Stimulated activated naive CD8-positive, alpha-beta T cell treated with anti-CD3 and anti-CD28 coated beads, Interleukin-15, Interleukin-2, amounts not matched to agents 100 U/mL and 50 U/mL, for 24 hours (primary cell): ENCODE measurements around the gene PXYLP1.
"Not testable (repeated sequence)": the region's sequence is repeated elsewhere in the genome, so short reads cannot be mapped to it uniquely, and the experiment has no call there.

Experiments used
- ATAC-seq: fragments of 150-1000 bp; cut with Tn5 transposase; one replicate; pipeline ENCODE4 v1.10.0; 2021
- DNase-seq: peaks from one replicate; pipeline ENCODE4 v3.0.0; 2021

PXYLP1 gene, protein sequence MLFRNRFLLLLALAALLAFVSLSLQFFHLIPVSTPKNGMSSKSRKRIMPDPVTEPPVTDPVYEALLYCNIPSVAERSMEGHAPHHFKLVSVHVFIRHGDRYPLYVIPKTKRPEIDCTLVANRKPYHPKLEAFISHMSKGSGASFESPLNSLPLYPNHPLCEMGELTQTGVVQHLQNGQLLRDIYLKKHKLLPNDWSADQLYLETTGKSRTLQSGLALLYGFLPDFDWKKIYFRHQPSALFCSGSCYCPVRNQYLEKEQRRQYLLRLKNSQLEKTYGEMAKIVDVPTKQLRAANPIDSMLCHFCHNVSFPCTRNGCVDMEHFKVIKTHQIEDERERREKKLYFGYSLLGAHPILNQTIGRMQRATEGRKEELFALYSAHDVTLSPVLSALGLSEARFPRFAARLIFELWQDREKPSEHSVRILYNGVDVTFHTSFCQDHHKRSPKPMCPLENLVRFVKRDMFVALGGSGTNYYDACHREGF

GRCh38 chr3:141231101-141231951, at the start of gene PXYLP1:
Gene PXYLP1 (plus strand): TSS chr3:141231825. CDS start chr3:141260176, 28,351 bp downstream.
- peak; percentile 95 for ATAC-seq
- peak; percentile 94 for DNase-seq

- DNase-seq (no peak), ATAC-seq (no peak)
Observed at GRCh38 chr3:141183606-141184005, 48.0 kb upstream of the PXYLP1 start.

- ATAC-seq, result no peak
- no peak for DNase-seq
Observed at GRCh38 chr3:141184430-141184829, 47.2 kb upstream of the PXYLP1 start.

DNA sequence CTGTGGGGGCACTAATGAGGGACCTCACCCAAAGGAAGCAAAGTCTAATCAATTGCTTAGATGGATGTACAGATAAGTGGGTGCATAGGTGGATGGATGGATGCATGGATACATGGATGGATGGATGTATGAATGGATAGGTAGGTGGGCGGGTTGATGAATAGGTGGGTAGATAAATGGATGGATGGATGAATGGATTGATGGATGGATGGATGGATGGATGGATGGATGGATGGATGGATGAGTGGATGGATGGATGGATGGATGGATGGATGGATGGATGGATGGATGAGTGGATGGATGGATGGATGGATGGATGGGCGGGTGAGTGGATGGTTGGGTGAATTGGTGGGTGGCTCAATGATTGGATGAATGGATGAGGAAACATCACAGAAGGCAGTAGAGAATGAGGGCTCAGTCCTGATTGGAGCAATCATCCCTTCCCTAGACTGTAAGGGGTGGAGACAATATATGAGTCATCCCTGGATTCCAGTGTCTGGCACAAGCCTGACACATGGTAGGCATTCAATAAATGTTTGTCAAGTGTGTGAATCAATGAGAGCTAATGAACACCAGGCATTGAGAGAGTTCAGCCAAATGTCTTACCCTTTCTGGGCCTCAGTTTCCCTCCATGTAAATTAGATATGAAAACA, 40.4 kb upstream of the PXYLP1 start:
- ATAC-seq (no peak), DNase-seq (no peak)

DNA sequence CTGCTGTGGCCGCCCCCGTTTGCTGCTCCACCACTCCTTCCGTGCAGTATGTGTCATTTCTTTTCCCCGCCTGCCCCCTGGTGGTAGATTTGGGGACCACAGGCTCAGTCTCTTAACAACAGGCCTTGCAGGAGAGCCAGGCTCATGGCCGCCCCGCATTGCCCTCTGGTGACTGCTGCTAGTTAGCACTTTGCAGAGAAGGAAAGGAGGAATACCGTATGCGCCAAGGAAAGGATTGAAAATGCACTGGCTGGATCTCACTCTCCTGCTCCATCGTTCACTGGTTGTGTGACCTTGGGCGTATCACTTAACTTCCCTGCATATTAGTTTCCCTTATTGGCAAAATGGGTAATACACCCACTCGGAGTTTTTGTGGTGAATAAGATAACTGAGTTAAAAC, 39.3 kb upstream of the PXYLP1 start:
- ATAC-seq (peak; percentile 100), DNase-seq (peak; percentile 98)

DNA sequence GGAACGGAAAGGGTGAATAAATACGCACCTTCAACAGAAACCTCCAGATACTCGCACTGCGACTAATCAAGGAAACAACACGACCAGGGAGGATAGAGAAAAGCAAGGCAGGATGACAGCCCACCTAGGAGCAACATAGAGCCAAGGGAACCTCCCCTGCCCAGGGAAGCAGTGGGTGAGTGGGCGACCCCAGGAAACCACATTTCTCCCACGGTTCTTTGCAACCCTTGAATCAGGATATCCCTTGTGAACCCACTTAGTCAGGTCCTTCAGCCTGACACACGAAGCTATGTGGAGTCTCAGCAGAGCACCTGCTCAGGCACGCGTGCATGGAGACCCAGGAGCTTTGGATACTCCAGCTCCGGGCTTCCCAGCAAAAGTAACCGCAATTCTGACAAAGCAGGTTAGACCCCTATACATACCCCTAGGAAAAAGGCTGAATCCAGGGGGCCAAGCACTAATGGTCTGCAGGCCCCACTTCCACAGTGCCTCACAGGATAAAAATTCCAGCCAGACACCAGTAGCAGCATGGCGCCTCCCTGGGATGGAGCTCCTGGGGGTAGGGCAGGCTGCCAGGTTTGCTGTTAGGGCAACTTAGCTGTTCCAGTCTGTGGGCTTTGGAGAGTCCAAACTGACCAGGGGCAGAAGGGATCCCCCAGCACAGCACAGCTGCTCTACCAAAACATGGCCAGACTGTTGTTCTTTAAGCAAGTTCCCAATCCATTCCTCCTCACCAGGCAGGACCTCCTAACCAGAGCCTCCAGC, 38.4 kb upstream of the PXYLP1 start:
- DNase-seq (no peak), ATAC-seq (no peak)

DNA sequence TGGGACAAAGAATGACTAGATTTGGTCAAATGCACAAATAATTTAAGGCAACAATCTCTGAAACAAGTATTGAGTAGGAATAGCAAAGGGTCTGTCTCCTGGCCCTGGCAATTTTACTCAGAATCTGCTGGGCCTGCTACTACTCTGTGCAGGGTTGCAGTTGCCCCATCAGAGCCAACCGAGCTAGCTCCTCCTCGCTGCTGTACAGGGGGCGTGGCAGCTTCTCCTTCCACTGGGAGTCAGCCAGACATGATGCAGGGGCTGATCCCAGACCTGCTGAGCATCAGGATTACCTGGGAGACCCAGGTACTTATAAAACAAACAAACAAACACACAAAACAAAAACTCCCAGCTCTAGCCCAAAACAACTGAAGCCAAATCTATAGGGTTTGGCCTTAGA, 30.5 kb upstream of the PXYLP1 start:
- no peak for ATAC-seq

GRCh38 chr3:141202682-141203081, 28.9 kb upstream of the PXYLP1 start:
- DNase-seq (no peak), ATAC-seq (no peak)

More for the DNA sequence above, 30.5 kb upstream of the PXYLP1 start:
- DNase-seq, result no peak

GRCh38 chr3:141203866-141204265, 27.8 kb upstream of the PXYLP1 start:
- DNase-seq (no peak), ATAC-seq (no peak)

GRCh38 chr3:141204343-141204742, 27.3 kb upstream of the PXYLP1 start:
- ATAC-seq, result no peak
- no peak for DNase-seq

GRCh38 chr3:141211306-141211705, 20.3 kb upstream of the PXYLP1 start:
- DNase-seq, ATAC-seq: not testable (repeated sequence)

DNA sequence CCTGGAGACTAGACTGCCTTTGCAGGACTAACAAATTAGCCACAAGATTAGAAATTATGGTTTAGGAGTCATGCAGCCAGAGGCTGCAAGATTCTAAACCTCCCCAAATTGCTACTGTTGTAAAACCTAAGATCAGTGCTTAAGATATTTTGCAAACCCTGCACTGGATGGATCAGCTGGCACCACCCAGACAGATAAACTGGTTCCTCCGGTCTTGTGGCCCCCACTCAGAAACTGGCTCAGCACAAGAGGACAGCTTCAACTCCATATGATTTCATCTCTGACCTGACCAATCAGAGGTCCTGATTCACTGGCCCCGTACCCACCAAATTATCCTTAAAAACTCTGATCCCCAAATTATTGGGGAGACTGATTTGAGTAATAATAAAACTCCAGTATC, 19.5 kb upstream of the PXYLP1 start:
- ATAC-seq (no peak), DNase-seq (no peak)

DNA sequence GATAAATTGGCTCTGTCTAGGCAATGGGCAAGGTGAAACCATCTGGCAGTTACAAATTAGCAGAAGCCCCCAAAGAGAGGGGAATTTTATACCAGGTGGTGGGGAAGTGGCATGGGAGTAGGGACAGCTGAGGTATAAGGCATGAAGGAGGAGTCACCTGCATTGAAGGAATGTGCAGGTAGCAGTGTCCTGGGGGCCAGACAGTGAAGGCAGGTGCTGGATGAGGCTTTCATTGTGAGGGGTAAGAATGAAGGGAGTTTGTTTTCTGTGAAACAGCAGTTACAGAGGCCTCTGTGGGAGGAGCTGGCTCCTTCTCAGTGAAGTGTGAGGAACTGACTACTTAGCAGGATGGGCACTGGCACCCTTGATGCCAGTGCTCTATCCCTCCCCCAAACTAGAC, 19.1 kb upstream of the PXYLP1 start:
- ATAC-seq (no peak), DNase-seq (no peak)

DNA sequence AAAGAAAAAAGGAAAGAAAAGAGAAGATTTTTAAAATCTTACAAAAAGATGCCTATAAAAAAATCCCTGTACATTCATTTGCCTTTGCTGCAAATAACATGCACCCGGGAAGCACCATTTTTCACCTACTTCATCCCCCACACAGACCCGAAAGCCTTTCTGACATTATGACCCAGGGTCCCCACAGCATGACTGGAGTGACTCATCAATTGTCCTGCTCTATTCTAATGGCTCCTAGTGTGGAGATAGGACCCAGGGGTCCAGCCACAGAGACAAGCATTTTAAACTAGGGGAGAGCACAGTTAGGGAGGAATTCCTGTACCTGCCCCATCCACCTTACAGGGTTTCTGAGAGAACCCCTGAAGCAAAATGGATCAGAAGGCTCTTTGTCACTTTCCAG, 14.7 kb upstream of the PXYLP1 start:
- ATAC-seq (no peak), DNase-seq (no peak)

DNA sequence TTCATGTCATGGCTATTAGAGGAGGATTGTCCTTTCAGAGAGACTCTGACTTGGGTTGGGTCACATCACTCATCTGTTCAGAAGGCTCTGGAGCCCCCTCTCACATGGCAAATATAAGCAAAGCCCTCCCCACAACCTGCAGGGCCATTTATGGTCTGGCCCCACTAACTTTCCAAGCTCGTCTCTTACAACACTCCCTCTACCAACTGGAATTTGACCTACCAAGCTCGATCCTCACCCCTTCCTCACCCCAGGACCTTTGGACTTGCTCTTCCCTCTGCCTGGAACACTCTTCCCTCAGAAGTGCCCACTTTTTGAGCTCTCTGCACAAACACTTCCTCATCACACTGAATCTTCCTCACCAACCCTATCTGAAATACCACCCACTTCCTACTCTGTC, 14.2 kb upstream of the PXYLP1 start:
- DNase-seq, result no peak

DNA sequence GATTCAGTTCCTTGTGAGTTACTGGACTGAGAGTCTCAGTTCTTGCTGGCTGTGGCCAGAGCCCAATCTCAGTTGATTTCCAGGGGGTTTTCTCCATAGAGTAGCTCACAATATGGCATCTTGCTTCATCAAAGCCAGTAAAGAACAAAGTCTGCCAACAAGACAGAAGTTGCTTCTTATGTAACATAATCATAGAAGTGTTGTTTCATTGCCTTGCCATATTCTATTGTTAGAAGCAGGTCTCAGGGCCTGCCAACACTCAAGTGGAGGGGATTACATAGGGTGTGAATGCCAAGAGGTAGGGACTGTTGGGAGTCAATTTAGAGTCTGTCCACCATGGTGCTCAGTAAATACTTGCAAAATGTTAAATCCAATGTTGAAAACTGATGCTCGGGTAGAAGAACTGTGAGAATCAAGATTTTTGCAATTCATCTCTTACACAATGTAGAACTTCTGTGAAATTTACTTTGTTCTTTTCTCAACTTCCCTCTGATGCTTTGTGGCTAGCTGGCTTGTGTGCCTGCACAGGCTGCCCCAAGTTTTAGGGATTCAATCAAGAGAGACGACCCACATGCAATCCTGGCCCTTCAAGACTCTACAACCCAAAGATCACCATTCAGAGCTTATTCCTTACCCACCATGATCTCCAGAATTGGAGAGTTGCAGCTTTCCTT, 13.3 kb upstream of the PXYLP1 start:
- DNase-seq, result no peak
- no peak for ATAC-seq

More for the DNA sequence above, 14.2 kb upstream of the PXYLP1 start:
- ATAC-seq, result no peak

DNA sequence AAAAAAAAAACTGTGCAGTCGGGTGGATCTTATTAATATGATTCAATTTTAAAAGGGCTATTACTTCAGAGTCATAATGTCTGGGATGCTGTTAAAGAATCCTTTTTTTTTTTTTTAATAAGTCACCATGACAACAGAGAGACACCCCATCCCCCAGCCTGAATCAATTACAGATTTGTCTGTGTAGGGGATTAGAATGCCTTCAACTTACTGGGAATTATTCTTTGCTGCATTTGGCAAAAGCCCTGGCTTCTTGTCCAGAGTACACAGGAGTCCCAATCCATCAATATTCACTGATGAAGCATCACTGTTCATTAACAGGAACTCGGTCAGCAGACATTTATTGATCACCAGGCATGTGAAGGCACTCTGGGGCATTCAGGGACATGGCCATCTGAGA, 12.7 kb upstream of the PXYLP1 start:
- ATAC-seq, result no peak
- DNase-seq, result no peak

- DNase-seq (no peak), ATAC-seq (no peak)
Observed at GRCh38 chr3:141223673-141224166, 7.9 kb upstream of the PXYLP1 start.

DNA sequence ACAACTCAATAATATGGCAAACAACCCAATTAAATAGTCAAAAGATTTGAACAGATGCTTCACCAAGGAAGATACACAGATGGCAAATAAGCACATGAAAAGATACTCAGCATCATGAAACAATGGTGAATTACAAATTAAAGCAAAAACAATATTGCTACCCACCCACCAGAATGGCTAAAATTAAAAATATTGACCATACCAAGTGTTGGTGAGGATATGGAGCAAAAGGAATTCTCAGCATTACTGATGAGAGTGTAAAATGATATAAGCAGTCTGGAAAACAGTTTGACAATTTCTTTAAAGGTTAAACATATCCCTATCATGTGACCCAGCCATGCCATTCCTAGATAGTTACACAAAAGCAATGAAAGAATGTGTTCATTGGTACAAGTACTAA, 5.7 kb upstream of the PXYLP1 start:
- DNase-seq (no peak), ATAC-seq (no peak)

GRCh38 chr3:141227216-141227615, 4.4 kb upstream of the PXYLP1 start:
- ATAC-seq (no peak), DNase-seq (no peak)

- ATAC-seq, result no peak
- DNase-seq, result no peak
Observed at GRCh38 chr3:141227752-141228151, 3.9 kb upstream of the PXYLP1 start.
